Lower lobe of right lung (tissue), 2 donors: ENCODE measurements around the gene IFNA7. TPM values are rescaled to one million over a fixed set of nuclear protein-coding genes. Genes with fewer than 3 reads are reported as not detected.
"Not testable (repeated sequence)": the region's sequence is repeated elsewhere in the genome, so short reads cannot be mapped to it uniquely, and the experiment has no call there.

Experiments used
- ATAC-seq, 2 donors: fragments of 200-7000 bp; cut with Tn5 transposase; one replicate each; pipeline ENCODE4 v1.9.1; 2020 to 2022; ENCODE audit warnings: mild to moderate bottlenecking in 2 of 2, moderate library complexity in 2 of 2
- DNase-seq: peaks from one replicate; pipeline ENCODE4 v3.0.0-alpha.2; 2020
- H3K27ac ChIP-seq: fragments of 200-600 bp; one replicate; pipeline ENCODE4 v1.8.0; 2022
- H3K27me3 ChIP-seq: fragments of 200-600 bp; one replicate; pipeline ENCODE4 v1.8.0; 2022; ENCODE audit warnings: low read depth
- H3K36me3 ChIP-seq: fragments of 200-600 bp; one replicate; pipeline ENCODE4 v1.8.0; 2022; ENCODE audit warnings: mild to moderate bottlenecking
- H3K4me1 ChIP-seq: fragments of 200-600 bp; one replicate; pipeline ENCODE4 v1.8.0; 2022
- H3K4me3 ChIP-seq: fragments of 200-600 bp; one replicate; pipeline ENCODE4 v1.8.0; 2022; ENCODE audit warnings: mild to moderate bottlenecking
- H3K9me3 ChIP-seq: fragments of 200-600 bp; one replicate; pipeline ENCODE4 v1.8.0; 2022
- CTCF ChIP-seq: fragments of 200-600 bp; IDR thresholded peaks from one replicate; pipeline ENCODE4 v1.8.0; 2022; ENCODE audit warnings: antibody characterized with exemption, mild to moderate bottlenecking
- intact Hi-C: fragments of 100-400 bp; cut with DNase I; formaldehyde crosslinking; loops from one replicate; pipeline ENCODE4 v1.11.0; 2022
- total RNA-seq: library from RNA; stranded (reverse); fragmentation: NEBNext Ultra II Directional; extraction: Animal tissue kit (Norgen Biotek cat#: 25700); gene quantifications from one replicate; pipeline ENCODE4 v1.2.1, GENCODE V29; 2021
- donor health status: DM: no; HTN: yes; CAD: no; lungs with severe emphysema.

The IFNA7 gene
- total RNA-seq, 1 donor from 2014 or later, result not detected

- intact Hi-C loops, result no loop called here
- ATAC-seq (no peak), DNase-seq (no peak)
- Histone ChIP-seq H3K36me3 (no peaks in the 10 kb centered on the region), H3K9me3 (no peaks in the 10 kb centered on the region), H3K27me3 (no peaks in the 10 kb centered on the region), H3K4me1 (no peaks in the 10 kb centered on the region), H3K27ac (no peak overlapping the region), H3K4me3 (no peak overlapping the region)
- TF ChIP-seq CTCF, result no peak
These were observed 27.3 kb downstream of the IFNA7 start for GRCh38 chr9:21174671-21175070.

DNA sequence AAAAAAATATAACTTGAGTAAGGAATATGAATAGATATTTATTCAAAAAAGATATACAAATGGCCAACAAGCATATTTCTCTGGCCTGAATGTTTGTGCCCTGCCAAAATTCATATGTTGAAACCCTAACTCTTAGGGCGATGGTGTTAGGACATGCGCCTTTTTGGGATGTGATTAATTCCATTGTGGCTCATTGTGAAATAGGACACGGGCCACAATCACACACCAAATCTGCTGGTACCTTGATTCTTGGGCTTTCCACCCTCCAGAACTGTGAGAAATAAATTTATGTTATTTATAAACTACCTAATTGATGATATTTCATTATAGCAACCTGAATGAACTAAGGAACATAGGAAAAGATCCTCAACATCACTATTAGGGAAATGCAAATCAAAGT lies 29.8 kb downstream of the IFNA7 start:
- H3K9me3 ChIP-seq, result no peaks in the 10 kb centered on the region
- no peak overlapping the region for H3K27ac ChIP-seq
- no peaks in the 10 kb centered on the region for H3K36me3 ChIP-seq
- H3K27me3 ChIP-seq, result no peaks in the 10 kb centered on the region
- H3K4me1 ChIP-seq, result no peaks in the 10 kb centered on the region
- TF ChIP-seq CTCF, result no peak
- no peak overlapping the region for H3K4me3 ChIP-seq
- ATAC-seq, result no peak
- intact Hi-C loops, result no loop called here
- no peak for DNase-seq

GRCh38 chr9:21171351-21171750 lies 30.7 kb downstream of the IFNA7 start:
- intact Hi-C loops, result no loop called here
- ATAC-seq, result no peak
- no peaks in the 10 kb centered on the region for H3K4me1 ChIP-seq
- no peaks in the 10 kb centered on the region for H3K27me3 ChIP-seq
- no peak for TF ChIP-seq CTCF
- H3K36me3 ChIP-seq, result no peaks in the 10 kb centered on the region
- DNase-seq, result no peak
- no peaks in the 10 kb centered on the region for H3K9me3 ChIP-seq
- no peak overlapping the region for H3K27ac ChIP-seq
- H3K4me3 ChIP-seq, result no peak overlapping the region

DNA sequence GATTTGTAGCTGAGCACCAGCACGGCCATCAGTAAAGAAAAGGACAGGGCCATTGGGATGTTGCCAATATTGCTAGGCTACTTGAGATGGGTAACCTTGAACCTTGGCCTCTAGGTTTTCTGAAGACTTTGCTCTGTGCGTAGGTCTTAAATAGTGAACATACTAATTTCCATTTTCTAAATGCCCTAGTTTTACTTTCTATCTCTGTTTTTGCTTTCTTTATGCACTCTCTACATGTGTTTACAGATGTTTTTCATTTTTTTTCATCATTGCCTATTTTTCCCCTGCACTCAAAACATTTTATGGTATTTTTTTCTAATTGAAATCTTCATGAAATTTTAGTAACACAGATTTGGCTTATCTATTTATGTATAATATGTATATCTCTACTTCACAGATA lies 35.4 kb downstream of the IFNA7 start, which contains the start of gene IFNA21:
Gene IFNA21 (minus strand): TSS at position 101 of the 400 bp plus-strand sequence. CDS start 48 bp downstream, at position 53.
- intact Hi-C loops, DNase-seq, H3K36me3 ChIP-seq, H3K27me3 ChIP-seq, ATAC-seq, H3K4me3 ChIP-seq, H3K9me3 ChIP-seq, H3K4me1 ChIP-seq, H3K27ac ChIP-seq: not testable (repeated sequence)

GRCh38 chr9:21165516-21165915 lies 36.5 kb downstream of the IFNA7 start:
- ATAC-seq (no peak), DNase-seq (no peak)
- no peak for TF ChIP-seq CTCF
- H3K4me3 ChIP-seq, result no peak overlapping the region
- no peaks in the 10 kb centered on the region for H3K4me1 ChIP-seq
- H3K36me3 ChIP-seq, result no peaks in the 10 kb centered on the region
- H3K27me3 ChIP-seq, result no peaks in the 10 kb centered on the region
- no peaks in the 10 kb centered on the region for H3K9me3 ChIP-seq
- no peak overlapping the region for H3K27ac ChIP-seq
- intact Hi-C loops, result no loop called here

DNA sequence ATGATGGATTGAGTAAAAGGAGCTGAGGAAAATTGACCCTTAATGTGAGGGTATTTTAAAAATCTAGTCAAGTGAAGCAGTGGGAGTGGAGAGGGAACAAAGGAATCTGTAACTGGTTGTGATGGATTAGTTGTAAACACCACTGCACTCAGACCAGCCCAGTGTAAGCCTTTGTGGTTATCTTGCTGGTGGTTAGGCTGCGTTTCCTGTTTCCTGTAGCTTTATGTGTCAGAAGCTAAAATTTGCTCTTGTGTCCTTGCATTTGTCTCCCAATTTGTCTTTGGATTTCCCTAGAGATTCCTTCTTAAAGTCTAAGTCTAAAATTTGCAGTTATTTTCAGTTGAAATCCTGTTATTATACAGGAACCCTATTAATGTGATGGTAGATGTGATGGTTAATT lies 41.8 kb downstream of the IFNA7 start:
- Histone ChIP-seq H3K4me3 (no peak overlapping the region), H3K36me3 (no peaks in the 10 kb centered on the region), H3K27ac (no peak overlapping the region), H3K27me3 (no peaks in the 10 kb centered on the region), H3K4me1 (no peaks in the 10 kb centered on the region), H3K9me3 (no peaks in the 10 kb centered on the region)
- DNase-seq, result no peak
- ATAC-seq, result no peak
- intact Hi-C loops, result no loop called here
- TF ChIP-seq CTCF, result no peak
